ENCODE measurements around the gene ZNF627. TPM values are rescaled to one million over a fixed set of nuclear protein-coding genes. Genes with fewer than 3 reads are reported as not detected.

ZNF627 gene
- total and polyA plus RNA-seq, 10 donors: 4.5 to 14.5 (median 11.9) TPM

DNA sequence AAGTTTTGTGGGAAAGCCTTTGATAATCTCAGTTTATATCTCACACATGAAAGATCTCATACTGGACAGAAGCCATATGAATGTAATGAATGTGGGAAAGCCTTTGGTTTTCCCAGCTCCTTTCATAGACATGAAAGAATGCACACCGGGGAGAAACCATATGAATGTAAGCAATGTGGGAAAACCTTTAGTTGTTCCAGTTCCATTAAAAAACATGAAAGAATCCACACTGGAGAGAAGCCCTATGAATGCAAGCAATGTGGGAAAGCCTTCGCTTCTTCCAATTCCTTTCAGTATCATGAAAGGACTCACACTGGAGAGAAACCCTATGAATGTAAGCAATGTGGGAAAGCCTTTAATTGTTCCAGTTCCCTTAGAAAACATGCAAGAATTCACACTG lies 54.8 kb downstream of the ZNF627 start:
- intact Hi-C loops (cut with DNase I; ENCODE audit: low total_unique reads): no loop called here
- H3K27me3 ChIP-seq (replicated peaks in 1 of 7): no peaks in the 10 kb centered on the region
- TF ChIP-seq, protein P1, sequence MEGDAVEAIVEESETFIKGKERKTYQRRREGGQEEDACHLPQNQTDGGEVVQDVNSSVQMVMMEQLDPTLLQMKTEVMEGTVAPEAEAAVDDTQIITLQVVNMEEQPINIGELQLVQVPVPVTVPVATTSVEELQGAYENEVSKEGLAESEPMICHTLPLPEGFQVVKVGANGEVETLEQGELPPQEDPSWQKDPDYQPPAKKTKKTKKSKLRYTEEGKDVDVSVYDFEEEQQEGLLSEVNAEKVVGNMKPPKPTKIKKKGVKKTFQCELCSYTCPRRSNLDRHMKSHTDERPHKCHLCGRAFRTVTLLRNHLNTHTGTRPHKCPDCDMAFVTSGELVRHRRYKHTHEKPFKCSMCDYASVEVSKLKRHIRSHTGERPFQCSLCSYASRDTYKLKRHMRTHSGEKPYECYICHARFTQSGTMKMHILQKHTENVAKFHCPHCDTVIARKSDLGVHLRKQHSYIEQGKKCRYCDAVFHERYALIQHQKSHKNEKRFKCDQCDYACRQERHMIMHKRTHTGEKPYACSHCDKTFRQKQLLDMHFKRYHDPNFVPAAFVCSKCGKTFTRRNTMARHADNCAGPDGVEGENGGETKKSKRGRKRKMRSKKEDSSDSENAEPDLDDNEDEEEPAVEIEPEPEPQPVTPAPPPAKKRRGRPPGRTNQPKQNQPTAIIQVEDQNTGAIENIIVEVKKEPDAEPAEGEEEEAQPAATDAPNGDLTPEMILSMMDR (IDR thresholded peaks at IDR 0.05 in 8 of 11, conservative IDR thresholded peaks at IDR 0.05 in 3 of 11): no peak
- TF ChIP-seq POLR2A (IDR thresholded peaks at IDR 0.05): no peak
- TF ChIP-seq POLR2AphosphoS5 (IDR thresholded peaks at IDR 0.05): no peak
- no peaks in the 10 kb centered on the region for H3K4me1 ChIP-seq
- 69 to 99% (median 96%) methylated on average over 2 of the region's 2 CpGs for WGBS, 5 donors
- H3K27ac ChIP-seq: no peak overlapping the region
- DNase-seq: no peak
- H3K9me3 ChIP-seq: peaks cover 13 to 64% (median 51%) of the 10 kb centered on the region in 8 donors
- peaks cover 0 to 15% (median 0%) of the 10 kb centered on the region in 6 donors for H3K36me3 ChIP-seq
- H3K4me3 ChIP-seq: no peak overlapping the region

DNA sequence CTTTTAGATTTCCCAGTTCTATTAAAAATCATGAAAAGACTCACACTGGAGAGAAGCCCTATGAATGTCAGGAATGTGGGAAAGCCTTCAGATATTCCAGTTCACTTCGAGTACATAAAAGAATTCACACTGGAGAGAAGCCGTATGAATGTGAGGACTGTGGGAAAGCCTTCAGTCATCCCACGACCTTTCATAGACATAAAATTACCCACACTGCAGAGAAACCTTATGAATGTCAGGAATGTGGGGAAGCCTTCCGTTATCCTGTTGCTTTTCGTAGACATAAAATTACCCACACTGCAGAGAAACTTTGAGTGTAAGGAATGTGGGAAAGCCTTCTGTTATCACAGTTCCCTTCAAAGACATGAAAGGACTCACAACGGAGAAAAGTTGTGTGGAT lies 55.2 kb downstream of the ZNF627 start:
- intact Hi-C loops (cut with DNase I; ENCODE audit: low total_unique reads): no loop called here
- Histone ChIP-seq H3K36me3 (peaks cover 0 to 15% (median 0%) of the 10 kb centered on the region in 6 donors), H3K4me3 (no peak overlapping the region), H3K27me3 (replicated peaks in 1 of 7) (no peaks in the 10 kb centered on the region), H3K4me1 (no peaks in the 10 kb centered on the region), H3K9me3 (peaks cover 13 to 64% (median 51%) of the 10 kb centered on the region in 8 donors), H3K27ac (no peak overlapping the region)
- no peak for DNase-seq
- WGBS, 5 donors: 90 to 99% (median 94%) methylated on average over 6 of the region's 6 CpGs
- no peak for TF ChIP-seq POLR2AphosphoS5 (IDR thresholded peaks at IDR 0.05)
- no peak for TF ChIP-seq POLR2A (IDR thresholded peaks at IDR 0.05)
- TF ChIP-seq, protein P1 (IDR thresholded peaks at IDR 0.05 in 8 of 11, conservative IDR thresholded peaks at IDR 0.05 in 3 of 11): no peak

DNA sequence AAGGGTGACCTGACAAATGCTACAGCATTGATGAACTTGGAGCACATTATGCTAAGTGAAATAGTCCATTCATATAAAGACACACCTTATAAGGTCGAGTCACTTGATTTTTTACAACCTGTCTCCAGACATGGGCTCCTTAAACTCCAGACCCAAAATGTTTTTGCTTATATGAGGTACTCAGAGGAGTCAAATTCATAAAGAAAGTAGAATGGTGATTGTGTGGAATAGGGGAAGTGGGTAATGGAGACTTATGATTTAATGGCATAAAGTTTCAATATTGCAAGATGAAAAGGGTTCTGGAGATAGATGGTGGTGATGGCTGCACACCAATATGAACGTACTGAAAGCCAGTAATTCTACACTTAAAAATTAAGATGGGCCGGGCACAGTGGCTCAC lies 59.3 kb downstream of the ZNF627 start:
- no peak overlapping the region for H3K4me3 ChIP-seq
- H3K27ac ChIP-seq: no peak overlapping the region
- intact Hi-C loops (cut with DNase I; ENCODE audit: low total_unique reads): no loop called here
- peaks cover 13 to 40% (median 30%) of the 10 kb centered on the region in 8 donors for H3K9me3 ChIP-seq
- WGBS, 5 donors: 81 to 90% (median 88%) methylated on average over 3 of the region's 3 CpGs
- no peaks in the 10 kb centered on the region for H3K27me3 ChIP-seq (replicated peaks in 1 of 7)
- TF ChIP-seq, protein P1 (IDR thresholded peaks at IDR 0.05 in 8 of 11, conservative IDR thresholded peaks at IDR 0.05 in 3 of 11): no peak
- TF ChIP-seq POLR2A (IDR thresholded peaks at IDR 0.05) (no peak), POLR2AphosphoS5 (IDR thresholded peaks at IDR 0.05) (no peak)
- H3K36me3 ChIP-seq: peaks cover 0 to 14% (median 0%) of the 10 kb centered on the region in 6 donors
- no peaks in the 10 kb centered on the region for H3K4me1 ChIP-seq
- no peak for DNase-seq

GRCh38 chr19:11657307-11657706 lies 60.0 kb downstream of the ZNF627 start:
- peaks cover 0 to 6% (median 0%) of the 10 kb centered on the region in 6 donors for H3K36me3 ChIP-seq
- intact Hi-C loops (cut with DNase I; ENCODE audit: low total_unique reads): no loop called here
- no peak for DNase-seq
- H3K9me3 ChIP-seq: peaks cover 8 to 32% (median 23%) of the 10 kb centered on the region in 8 donors
- H3K27me3 ChIP-seq (replicated peaks in 1 of 7): no peaks in the 10 kb centered on the region
- H3K27ac ChIP-seq: no peak overlapping the region
- no peaks in the 10 kb centered on the region for H3K4me1 ChIP-seq
- H3K4me3 ChIP-seq: no peak overlapping the region
- 56 to 72% (median 70%) methylated on average over 3 of the region's 3 CpGs for WGBS, 5 donors
- TF ChIP-seq, protein P1 (IDR thresholded peaks at IDR 0.05 in 8 of 11, conservative IDR thresholded peaks at IDR 0.05 in 3 of 11): no peak
- TF ChIP-seq POLR2A (IDR thresholded peaks at IDR 0.05) (no peak), POLR2AphosphoS5 (IDR thresholded peaks at IDR 0.05) (no peak)

Measured in spleen (tissue), 11 donors.